UCSD-AML1 (cell line): Measurements from ENCODE around the gene SMAP2.

ENCODE experiments used
- DNase-seq: peaks from one replicate; lab custom pipeline; 2025; ENCODE audit not compliant: unreplicated experiment; lab: John Stamatoyannopoulos, UW

The SMAP2 gene

GRCh38 chr1:40416709-40417108 is 43.2 kb downstream of the SMAP2 start:
- DNase-seq = no peak

DNA sequence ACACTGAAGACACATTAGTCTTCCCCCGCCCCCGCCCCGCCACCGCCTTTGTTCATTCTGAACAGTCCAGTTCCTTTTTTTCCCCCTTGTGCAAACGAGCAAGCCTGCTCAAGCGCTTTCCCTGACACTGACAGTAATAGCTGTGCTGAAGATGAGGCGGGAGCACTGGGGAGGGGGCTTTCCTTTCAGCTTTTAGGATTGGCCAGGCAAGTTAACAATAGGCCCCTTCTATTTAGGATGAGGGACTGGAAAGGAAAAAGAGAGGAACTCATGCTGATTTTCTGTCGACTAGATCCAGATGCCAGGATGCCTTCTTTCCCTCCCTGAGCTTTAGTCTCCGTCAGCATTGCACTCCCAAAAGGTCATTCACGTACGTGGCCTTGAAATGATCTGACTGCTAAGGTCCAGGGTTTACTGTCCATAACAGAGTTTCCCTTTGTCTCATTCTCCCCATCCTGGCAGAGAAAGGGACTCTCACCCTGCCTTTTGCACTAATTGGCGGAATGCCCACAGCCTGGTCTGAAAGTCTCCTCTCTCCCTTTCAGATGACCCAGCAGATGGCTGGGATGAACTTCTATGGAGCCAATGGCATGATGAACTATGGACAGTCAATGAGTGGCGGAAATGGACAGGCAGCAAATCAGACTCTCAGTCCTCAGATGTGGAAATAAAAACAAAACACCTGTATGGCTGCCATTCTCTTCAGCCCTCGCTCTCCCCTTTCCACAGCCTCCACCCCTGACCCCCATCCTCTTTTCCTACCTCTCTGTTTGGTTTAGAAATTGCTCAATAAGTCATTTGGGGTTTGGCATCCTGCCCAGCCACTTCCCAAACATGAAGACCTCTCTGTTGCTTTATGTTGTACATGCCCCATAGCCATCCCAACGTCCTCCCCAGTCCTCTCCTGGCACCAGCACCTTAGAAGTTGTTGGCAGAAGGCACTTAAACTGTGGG is 48.2 kb downstream of the SMAP2 start:
- DNase-seq = peak; percentile 46

GRCh38 chr1:40422630-40423263 is 49.2 kb downstream of the SMAP2 start:
- DNase-seq = no peak

GRCh38 chr1:40423264-40423642 is 49.7 kb downstream of the SMAP2 start:
- no peak for DNase-seq

GRCh38 chr1:40423951-40424618 is 50.6 kb downstream of the SMAP2 start:
- no peak for DNase-seq

DNA sequence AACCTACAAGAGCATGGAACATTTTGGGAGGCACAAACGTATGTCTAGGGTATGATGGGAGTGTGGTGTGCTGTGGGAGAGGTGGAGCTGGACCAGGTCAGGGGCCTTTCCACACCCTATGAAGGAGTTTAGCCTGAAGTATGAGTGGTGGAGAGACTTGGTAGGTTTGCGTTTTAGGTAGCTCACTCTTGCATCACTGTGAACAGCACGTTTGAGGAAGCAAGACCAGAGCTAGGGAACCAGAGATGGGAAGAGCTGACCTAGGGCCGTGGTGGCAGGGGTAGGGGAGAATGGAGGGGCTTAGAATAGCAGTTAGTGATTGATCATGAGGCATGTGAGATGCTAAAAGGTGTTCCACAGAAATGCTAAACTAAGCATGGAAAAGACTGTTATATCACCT is 51.7 kb downstream of the SMAP2 start:
- no peak for DNase-seq

DNA sequence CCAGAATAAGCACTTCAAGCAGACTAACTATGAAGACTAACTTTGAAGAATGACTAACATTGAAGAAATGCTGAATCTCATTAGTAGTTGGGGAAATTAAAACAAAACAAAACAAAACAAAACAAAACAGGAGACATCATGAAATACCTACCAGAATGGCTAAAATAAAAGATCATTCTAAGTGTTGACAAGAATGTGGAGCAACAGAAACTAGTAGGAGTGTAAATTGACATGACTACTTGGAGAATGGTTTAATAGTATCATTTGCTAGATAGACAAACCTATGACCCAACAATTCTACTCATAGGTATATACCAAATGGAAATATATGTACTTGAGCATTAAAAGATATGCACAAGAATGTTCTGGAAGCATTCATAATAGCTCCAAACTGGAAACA is 57.9 kb downstream of the SMAP2 start:
- no peak for DNase-seq

DNA sequence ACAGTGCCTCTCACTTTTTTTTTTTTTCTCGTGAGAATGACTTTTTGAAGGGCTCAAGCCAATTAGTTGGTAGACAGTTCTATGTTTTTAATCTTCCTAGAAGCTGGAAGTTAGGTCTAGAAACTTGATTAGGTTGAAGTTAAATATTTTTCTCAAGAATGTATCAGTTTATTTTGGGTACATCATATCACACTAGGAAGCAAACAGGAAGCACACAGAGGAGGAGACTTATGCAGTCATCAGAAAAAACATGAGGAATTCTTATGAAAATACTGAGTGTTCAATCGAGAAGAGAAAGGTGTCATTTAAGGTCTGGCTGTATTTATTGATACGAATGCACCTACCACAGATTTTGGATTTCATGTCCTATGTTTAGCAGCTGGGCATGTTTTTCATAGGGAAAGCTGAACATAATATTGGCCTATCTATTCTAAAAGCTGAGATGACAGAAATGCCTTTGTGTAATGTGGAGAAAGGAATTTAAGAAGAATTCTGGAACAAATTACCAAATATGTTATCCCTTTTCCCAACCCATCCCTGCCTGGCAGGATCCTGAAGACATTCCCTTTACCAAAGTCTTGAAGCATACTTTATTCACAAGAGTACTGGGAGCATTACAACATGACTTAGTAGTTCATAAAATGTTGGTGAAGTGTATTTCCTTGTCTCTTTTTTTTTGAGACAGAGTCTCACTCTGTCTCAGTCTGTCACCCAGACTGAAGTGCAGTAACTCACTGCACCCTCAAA is 59.3 kb downstream of the SMAP2 start:
- DNase-seq = no peak

DNA sequence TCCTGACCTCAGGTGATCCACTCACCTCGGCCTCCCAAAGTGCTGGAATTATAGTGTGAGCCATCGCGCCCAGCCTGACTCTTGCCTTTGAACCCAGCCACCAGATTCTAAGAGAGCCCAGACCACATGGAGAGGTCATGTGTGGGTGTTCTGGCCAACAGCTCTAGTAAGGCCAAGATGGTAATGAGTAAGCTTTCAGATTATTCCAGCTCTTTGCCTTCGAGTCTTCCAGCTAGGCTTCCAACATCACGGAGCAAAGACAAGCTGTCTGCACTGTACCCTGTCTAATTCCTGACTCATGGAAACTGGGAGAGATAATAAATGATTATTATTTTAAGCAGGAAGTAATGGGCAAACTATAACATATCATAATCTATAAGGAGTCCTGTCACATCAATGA is 61.9 kb downstream of the SMAP2 start:
- DNase-seq = no peak

GRCh38 chr1:40435876-40436275 is 62.3 kb downstream of the SMAP2 start:
- no peak for DNase-seq

GRCh38 chr1:40438391-40439015 is 65.0 kb downstream of the SMAP2 start:
- DNase-seq = no peak

GRCh38 chr1:40439247-40439646 is 65.7 kb downstream of the SMAP2 start:
- no peak for DNase-seq

- peak; percentile 95 for DNase-seq
Observed at GRCh38 chr1:40449684-40450494, 76.4 kb downstream of the SMAP2 start, which contains the start of gene ZFP69B. TSS of gene ZFP69B (plus strand) at chr1:40450476. CDS start at chr1:40450962, 486 bp downstream.

- DNase-seq = no peak
Observed at GRCh38 chr1:40450495-40451237, 77.1 kb downstream of the SMAP2 start.

DNA sequence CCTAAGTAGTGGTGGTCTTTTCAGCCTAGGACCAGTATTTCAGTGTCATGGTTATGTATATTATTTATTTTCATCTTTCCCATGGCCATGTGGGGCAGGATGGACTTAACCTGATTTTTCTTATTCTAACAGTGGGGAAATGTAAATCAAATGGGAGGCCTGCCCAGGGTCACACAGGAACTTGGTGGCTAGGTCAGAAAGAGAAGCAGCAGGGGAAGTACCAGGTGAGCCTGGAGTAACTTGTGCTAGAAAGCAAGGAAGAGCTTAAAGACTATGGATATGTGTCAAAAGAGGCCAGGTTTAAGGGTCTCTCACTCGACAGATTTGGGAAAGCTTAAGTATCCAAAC is 77.7 kb downstream of the SMAP2 start:
- DNase-seq = no peak

DNA sequence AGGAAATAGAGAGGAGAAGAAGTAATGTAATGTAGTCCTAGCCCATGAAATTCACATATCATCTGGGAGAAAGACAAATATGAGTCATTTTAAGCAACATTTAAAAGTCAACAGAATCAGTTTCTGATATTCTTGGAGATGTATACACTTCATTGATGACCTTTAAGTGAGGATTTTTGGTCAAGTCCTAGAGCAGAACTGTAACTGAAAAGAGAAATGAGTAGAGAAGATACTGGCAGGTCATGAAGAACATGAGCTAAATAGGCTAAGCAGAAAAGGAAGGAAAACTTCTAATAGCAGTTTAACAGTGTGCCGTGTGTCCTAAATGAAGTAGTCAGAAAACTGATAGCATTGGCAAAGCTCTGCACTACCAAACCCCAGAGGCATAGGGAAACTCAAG is 81.3 kb downstream of the SMAP2 start:
- no peak for DNase-seq

DNA sequence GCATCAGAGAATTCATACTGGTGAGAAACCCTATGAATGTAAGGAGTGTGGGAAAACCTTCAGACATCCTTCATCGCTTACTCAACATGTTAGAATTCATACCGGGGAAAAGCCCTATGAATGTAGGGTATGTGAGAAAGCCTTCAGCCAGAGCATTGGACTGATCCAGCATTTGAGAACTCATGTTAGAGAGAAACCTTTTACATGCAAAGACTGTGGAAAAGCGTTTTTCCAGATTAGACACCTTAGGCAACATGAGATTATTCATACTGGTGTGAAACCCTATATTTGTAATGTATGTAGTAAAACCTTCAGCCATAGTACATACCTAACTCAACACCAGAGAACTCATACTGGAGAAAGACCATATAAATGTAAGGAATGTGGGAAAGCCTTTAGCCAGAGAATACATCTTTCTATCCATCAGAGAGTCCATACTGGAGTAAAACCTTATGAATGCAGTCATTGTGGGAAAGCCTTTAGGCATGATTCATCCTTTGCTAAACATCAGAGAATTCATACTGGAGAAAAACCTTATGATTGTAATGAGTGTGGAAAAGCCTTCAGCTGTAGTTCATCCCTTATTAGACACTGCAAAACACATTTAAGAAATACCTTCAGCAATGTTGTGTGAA is 89.5 kb downstream of the SMAP2 start:
- DNase-seq = no peak

GRCh38 chr1:40469327-40469726 is 95.8 kb downstream of the SMAP2 start:
- no peak for DNase-seq
